Transverse colon (tissue), 4 donors: ENCODE results near the gene KAT6B. TPM values are rescaled to one million over a fixed set of nuclear protein-coding genes. Genes with fewer than 3 reads are reported as not detected.

Experiments
- DNase-seq: peaks from one replicate; pipeline ENCODE4 v3.0.0-alpha.2; 2019
- H3K27ac ChIP-seq, 4 donors: fragments of 200-600 bp; sonication (generic); 2 replicates each; pipeline ENCODE4 v1.5.1; 2016 to 2018; ENCODE audit warnings: inconsistent platforms in 4 of 4
- H3K27me3 ChIP-seq: fragments of 200-600 bp; sonication (generic); 2 replicates; pipeline ENCODE4 v1.5.1; 2017; ENCODE audit warnings: inconsistent platforms
- H3K36me3 ChIP-seq, 4 donors: fragments of 200-600 bp; sonication (generic); 2 replicates each; pipeline ENCODE4 v1.5.1; 2017 to 2019; ENCODE audit warnings: inconsistent platforms in 4 of 4
- H3K4me1 ChIP-seq, 4 donors: fragments of 200-600 bp; sonication (generic); 2 replicates each; pipeline ENCODE4 v1.5.1; 2017 to 2020; ENCODE audit warnings: inconsistent platforms in 4 of 4
- H3K4me3 ChIP-seq, 4 donors: fragments of 200-600 bp; sonication (generic); 1 replicate in 1 of 4; 2 replicates in 3 of 4; pipeline versions ENCODE4 v1.5.1 to v1.6.1; 2017 to 2019; ENCODE audit warnings: inconsistent platforms in 4 of 4
- H3K9me3 ChIP-seq, 2 donors: fragments of 200-600 bp; sonication (generic); 2 replicates each; pipeline ENCODE4 v1.5.1; 2017 to 2019; ENCODE audit warnings: inconsistent platforms in 2 of 2
- EP300 ChIP-seq: sonication (generic); formaldehyde crosslinking; IDR thresholded peaks from one replicate; pipeline ENCODE4 v1.6.1; 2017; ENCODE audit warnings: antibody characterized with exemption, low read depth
- POLR2A ChIP-seq: fragments of 450-650 bp; IDR thresholded peaks from one replicate; pipeline ENCODE4 v1.6.1; 2016; ENCODE audit warnings: antibody characterized with exemption, mild to moderate bottlenecking, moderate library complexity
- POLR2AphosphoS5 ChIP-seq, 3 donors: sonication (generic); formaldehyde crosslinking; IDR thresholded peaks; one replicate each; pipeline ENCODE4 v1.6.1; 2016; ENCODE audit warnings: antibody characterized with exemption in 3 of 3
- WGBS, 2 donors: methylation state at CpG; one replicate each; pipeline ENCODE4 v1.1.5; 2018; ENCODE audit warnings: low coverage in 1 of 2; 5-methylcytosine and 5-hydroxymethylcytosine counted together
- in situ Hi-C, 4 donors: fragments of 200-750 bp; cut with MboI; loops; one replicate each; pipeline versions ENCODE4 v1.15.0 to v1.15.1; 2017; ENCODE audit warnings: low sequenced_read_pairs in 3 of 4, low pct_ligation_motif_present in 1 of 4, low pct_unique_long_range_greater_than_20kb in 1 of 4
- intact Hi-C: fragments of 100-400 bp; cut with DNase I; formaldehyde crosslinking; loops from one replicate; pipeline ENCODE4 v1.15.1; 2023; ENCODE audit warnings: low total_unique reads
- total RNA-seq, 4 donors: library from RNA; depleted of rRNA; stranded (reverse); fragments of >200 nt; gene quantifications; one replicate each; pipeline ENCODE4 v1.1.0, GENCODE V29; 2016
- TF ChIP-seq, protein P1 (sequence below), 5 experiments: fragments of 200-600 bp in 3 of 5; fragments of 450-650 bp in 2 of 5; sonication (generic) in 3 of 5; IDR thresholded peaks; 1 replicate in 2 of 5; 2 replicates in 3 of 5; pipeline ENCODE4 v1.5.1; 2016 to 2017; ENCODE audit warnings: antibody characterized with exemption in 5 of 5, inconsistent platforms in 3 of 5, mild to moderate bottlenecking in 2 of 5, moderate library complexity in 1 of 5

KAT6B gene
- total RNA-seq, 4 donors from 2014 or later, result 27.3 to 67.0 (median 54.9) TPM

DNA sequence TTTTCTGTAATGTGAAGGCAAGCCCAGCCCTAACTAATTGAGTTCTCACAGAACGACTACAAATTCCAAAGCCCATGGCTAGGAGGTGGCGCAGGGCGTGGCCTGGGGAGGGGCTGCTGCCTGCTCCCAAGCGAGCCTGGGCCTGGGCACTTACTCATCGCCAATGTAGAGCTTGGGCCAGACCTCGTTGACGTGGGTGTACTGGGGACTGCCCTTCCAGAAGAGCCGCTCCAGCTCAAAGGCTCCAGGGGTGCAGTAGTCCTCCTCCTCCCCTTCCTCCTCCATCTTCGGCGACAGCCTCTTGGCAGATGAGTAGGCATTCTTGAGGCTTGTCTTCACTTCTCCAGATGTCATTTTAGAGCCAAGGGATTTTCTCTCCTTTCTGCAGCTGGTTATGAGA, 231.8 kb downstream of the KAT6B start:
- in situ Hi-C loops (no loop called here), intact Hi-C loops (no loop called here)
- TF ChIP-seq POLR2A (no peak), POLR2AphosphoS5 (IDR thresholded peaks at IDR 0.05) (no peak), EP300 (no peak)
- TF ChIP-seq, protein P1, sequence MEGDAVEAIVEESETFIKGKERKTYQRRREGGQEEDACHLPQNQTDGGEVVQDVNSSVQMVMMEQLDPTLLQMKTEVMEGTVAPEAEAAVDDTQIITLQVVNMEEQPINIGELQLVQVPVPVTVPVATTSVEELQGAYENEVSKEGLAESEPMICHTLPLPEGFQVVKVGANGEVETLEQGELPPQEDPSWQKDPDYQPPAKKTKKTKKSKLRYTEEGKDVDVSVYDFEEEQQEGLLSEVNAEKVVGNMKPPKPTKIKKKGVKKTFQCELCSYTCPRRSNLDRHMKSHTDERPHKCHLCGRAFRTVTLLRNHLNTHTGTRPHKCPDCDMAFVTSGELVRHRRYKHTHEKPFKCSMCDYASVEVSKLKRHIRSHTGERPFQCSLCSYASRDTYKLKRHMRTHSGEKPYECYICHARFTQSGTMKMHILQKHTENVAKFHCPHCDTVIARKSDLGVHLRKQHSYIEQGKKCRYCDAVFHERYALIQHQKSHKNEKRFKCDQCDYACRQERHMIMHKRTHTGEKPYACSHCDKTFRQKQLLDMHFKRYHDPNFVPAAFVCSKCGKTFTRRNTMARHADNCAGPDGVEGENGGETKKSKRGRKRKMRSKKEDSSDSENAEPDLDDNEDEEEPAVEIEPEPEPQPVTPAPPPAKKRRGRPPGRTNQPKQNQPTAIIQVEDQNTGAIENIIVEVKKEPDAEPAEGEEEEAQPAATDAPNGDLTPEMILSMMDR (IDR thresholded peaks at IDR 0.05), result no peak
- no peaks in the 10 kb centered on the region for H3K4me1 ChIP-seq
- no peak overlapping the region for H3K27ac ChIP-seq
- no peaks in the 10 kb centered on the region for H3K9me3 ChIP-seq
- H3K27me3 ChIP-seq, result no peaks in the 10 kb centered on the region
- no peaks in the 10 kb centered on the region for H3K36me3 ChIP-seq
- no peak overlapping the region for H3K4me3 ChIP-seq
- WGBS, 2 donors, result 82% methylated on average over 10 of the region's 10 CpGs; no CpG with 5 or more reads in 1 of the 2 donors
- no peak for DNase-seq

GRCh38 chr10:75061709-75062505, 235.5 kb downstream of the KAT6B start:
- in situ Hi-C loops, result no loop called here
- intact Hi-C loops, result no loop called here
- H3K27ac ChIP-seq, result no peak overlapping the region
- H3K9me3 ChIP-seq, result no peaks in the 10 kb centered on the region
- no peak overlapping the region for H3K4me3 ChIP-seq
- no peaks in the 10 kb centered on the region for H3K36me3 ChIP-seq
- 92 to 100% methylated on average over 2 to 15 of the region's 15 CpGs for WGBS, 2 donors
- TF ChIP-seq EP300 (no peak), POLR2A (no peak), POLR2AphosphoS5 (IDR thresholded peaks at IDR 0.05) (no peak)
- TF ChIP-seq, protein P1 (IDR thresholded peaks at IDR 0.05), result no peak
- H3K27me3 ChIP-seq, result no peaks in the 10 kb centered on the region
- no peak for DNase-seq
- H3K4me1 ChIP-seq, result no peaks in the 10 kb centered on the region

GRCh38 chr10:75062506-75063299, 236.3 kb downstream of the KAT6B start:
- in situ Hi-C loops (no loop called here), intact Hi-C loops (no loop called here)
- Histone ChIP-seq H3K36me3 (no peaks in the 10 kb centered on the region), H3K27me3 (no peaks in the 10 kb centered on the region), H3K4me1 (no peaks in the 10 kb centered on the region), H3K27ac (no peak overlapping the region), H3K9me3 (no peaks in the 10 kb centered on the region), H3K4me3 (no peak overlapping the region)
- no peak for TF ChIP-seq POLR2A
- no peak for DNase-seq
- 40 to 75% methylated on average over 1 to 10 of the region's 10 CpGs for WGBS, 2 donors

GRCh38 chr10:75063461-75064230, 237.2 kb downstream of the KAT6B start:
- no peaks in the 10 kb centered on the region for H3K9me3 ChIP-seq
- H3K36me3 ChIP-seq, result no peaks in the 10 kb centered on the region
- WGBS, 2 donors, result 89 to 93% methylated on average over 6 to 8 of the region's 8 CpGs
- in situ Hi-C loops, result no loop called here
- no peaks in the 10 kb centered on the region for H3K27me3 ChIP-seq
- no peak for DNase-seq
- no peak overlapping the region for H3K4me3 ChIP-seq
- H3K4me1 ChIP-seq, result no peaks in the 10 kb centered on the region
- no peak overlapping the region for H3K27ac ChIP-seq
- intact Hi-C loops, result no loop called here
- no peak for TF ChIP-seq POLR2A

- in situ Hi-C loops (no loop called here), intact Hi-C loops (no loop called here)
- H3K36me3 ChIP-seq, result no peaks in the 10 kb centered on the region
- DNase-seq, result no peak
- 85 to 100% methylated on average over 4 of the region's 4 CpGs for WGBS, 2 donors
- TF ChIP-seq, protein P1 (IDR thresholded peaks at IDR 0.05), result no peak
- no peaks in the 10 kb centered on the region for H3K4me1 ChIP-seq
- H3K27me3 ChIP-seq, result no peaks in the 10 kb centered on the region
- H3K27ac ChIP-seq, result no peak overlapping the region
- no peaks in the 10 kb centered on the region for H3K9me3 ChIP-seq
- no peak overlapping the region for H3K4me3 ChIP-seq
These were observed 238.7 kb downstream of the KAT6B start for GRCh38 chr10:75065076-75065475.
